HG03457 (cell line): ENCODE data around the gene RICTOR.
"Not testable (repeated sequence)": the region's sequence is repeated elsewhere in the genome, so short reads cannot be mapped to it uniquely, and the experiment has no call there.

Experiments used
- ATAC-seq: cut with Tn5 transposase; IDR thresholded peaks from one replicate; pipeline ENCODE4 v1.9.1; 2021; ENCODE audit warnings: moderate number of reproducible peaks; ENCODE audit not compliant: unreplicated experiment

RICTOR gene

DNA sequence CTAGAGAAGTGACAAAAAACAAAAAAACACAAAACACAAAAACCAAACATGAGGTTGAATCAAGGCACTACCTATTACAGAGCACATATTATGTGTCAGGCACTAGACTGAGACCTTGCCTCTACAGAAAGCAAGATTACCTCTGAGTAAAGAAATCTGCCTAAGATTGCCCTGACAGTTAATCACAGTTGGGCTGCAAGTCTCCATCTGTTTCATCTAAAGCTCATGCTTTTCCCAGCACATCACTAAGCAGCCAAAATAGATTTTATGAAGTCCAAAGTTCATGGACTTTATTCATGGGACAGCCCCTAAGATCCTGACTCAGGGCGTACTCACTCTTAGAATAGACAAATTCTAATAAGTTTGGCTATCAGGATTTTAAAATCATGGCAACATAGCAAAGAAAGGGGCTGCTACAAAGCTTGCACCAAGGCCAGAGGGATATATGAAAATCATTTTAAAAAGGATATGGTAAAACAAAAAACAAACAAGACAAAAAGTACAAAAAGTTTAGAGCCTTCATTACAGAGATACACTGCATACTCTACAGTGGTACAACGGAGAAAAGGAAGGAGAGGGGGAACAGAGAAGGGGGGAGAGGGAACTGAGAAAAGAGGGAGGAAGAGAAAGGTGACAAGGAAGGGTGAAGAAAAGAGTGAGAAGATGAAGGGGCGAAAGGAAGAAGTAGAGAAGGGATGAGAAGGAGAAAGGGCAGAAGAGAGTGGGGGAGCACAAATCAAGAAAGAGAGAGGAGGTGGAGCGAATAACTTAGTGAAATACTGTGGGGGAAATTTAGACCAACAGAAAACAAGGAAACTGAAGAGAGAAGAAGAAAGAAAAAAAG lies 58.2 kb downstream of the RICTOR start:
- ATAC-seq = no peak

DNA sequence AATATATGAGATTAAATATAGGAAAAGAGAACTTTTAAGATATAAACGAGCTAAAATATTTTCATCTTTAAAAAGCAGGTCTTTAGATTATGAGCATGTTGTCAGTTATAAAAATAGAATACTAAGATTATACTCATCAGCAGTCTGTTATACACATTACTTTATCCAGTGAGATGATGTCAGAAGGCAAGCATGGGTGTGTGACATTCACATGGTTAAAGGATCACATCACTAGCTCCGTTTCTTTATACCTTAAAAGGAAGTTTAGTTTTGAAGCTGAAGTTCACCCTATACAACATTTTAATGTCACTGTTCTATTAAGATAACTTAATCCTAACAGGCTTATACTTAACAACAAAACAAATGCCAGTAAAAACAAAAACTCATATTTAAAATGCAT lies 59.6 kb downstream of the RICTOR start:
- no peak for ATAC-seq

DNA sequence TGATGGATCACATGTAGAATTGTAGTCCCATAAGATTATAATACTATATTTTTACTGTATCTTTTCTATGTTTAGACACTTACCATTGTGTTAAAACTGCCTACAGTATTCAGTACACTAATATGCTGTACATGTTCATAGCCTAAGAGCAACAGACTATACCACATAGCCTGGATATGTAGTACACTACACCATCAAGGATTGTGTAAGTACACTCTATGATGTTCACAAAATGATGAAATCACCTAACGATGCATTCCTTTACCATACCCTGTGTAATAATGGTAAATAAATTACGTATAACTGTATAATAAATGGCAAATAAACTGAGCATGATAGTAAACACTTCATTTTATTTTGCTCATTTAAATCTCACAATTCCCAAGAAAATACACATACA lies 60.3 kb downstream of the RICTOR start:
- no peak for ATAC-seq

DNA sequence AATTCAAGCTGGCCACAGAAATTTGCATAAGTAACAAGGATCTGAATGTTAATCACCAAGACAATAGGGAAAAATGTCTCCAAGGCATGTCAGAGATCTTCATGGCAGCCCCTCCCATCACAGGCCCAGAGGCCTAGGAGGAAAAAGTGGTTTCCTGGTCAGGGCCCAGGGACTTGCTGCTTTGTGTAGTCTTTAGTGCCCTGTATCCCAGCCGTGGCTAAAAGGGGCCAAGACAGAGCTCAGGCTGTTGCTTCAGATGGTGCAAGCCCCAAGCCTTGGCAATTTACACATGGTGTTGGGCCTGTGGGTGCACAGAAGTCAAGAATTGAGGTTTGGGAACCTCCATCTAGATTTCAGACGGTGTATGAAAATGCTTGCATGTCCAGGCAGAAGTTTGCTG lies 63.2 kb downstream of the RICTOR start:
- not testable (repeated sequence) for ATAC-seq

DNA sequence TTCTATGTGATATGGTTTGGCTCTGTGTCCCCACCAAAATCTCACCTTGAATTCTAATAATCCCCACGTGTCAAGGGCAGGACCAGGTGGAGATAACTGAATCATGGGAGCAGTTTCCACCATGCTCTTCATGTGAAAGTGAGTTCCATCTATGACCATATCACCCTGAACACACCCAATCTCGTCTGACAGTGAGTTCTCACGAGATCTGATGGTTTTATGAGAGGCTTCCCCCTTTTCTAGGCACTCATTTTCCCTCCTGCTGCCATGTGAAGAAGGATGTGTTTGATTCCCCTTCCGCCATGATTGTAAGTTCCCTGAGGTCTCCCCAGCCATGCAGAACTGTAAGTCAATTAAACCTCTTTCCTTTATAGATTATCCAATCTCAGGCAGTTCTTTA lies 64.2 kb downstream of the RICTOR start:
- no peak for ATAC-seq

DNA sequence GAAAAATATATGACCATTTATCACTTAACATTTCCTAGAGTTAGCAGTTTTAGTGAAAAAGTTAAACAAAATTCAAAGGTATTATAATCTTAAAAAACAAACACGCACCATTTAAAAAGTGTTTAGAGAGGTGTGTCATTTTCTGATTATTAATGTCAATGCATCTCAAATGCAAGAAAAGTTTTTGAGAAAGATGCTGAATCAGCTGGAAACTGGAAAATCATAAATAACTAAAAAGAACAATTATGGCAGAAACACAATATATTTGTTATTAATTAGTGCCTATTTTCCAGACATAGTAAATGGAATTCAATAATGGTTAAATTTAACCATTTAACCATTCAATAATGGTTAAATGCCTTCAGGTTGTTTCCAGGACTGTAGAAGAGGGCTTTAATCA lies 64.9 kb downstream of the RICTOR start:
- ATAC-seq = no peak

DNA sequence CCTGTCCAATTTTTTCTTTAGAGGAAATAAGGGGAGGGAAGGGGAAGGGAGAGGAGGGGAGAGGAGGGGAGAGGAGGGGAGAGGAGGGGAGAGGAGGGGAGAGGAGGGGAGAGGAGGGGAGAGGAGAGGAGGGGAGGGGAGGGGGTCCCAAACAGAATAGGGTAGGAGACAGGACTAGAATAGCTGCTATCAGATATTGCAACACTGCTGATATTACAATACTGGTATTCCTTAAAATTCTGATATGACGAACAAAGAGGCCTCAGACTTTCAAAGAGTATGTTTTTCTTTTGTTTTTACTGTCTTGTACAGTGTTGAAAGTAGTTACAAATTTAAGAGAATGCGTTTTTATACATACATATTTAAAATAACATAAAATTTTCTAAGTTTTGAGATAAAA lies 67.5 kb downstream of the RICTOR start:
- no peak for ATAC-seq

DNA sequence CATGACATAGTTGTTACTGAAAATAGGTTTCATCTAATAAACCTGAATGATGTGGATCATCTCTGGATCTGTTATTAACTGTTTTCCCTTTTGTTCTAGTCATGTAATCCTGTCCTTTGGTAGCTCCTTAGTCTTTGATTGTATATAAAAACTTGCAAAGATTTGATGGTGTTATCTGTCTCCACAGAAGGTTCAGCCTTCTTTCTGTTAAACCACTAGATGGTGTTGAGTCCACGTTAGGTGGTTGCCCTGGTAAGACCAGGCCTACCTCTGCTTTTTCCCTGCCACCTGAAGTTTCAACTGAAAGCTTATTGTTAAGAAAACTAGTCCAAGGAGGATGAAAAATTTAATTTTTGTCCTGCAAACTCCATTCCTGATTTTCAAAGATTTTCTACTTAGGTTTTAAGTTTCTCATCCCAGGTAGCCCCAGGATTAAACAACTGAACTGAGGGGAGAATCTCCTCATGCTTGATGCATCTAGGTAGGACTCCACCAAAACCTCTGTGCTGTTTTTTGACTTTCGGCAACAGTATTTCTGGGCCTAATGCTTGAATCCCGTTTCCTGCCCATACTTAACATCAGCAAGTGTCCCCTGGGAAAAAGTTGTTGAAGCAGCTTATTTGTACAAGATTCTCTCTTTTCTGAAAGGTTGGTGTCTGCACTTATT lies 68.5 kb downstream of the RICTOR start:
- ATAC-seq = no peak

DNA sequence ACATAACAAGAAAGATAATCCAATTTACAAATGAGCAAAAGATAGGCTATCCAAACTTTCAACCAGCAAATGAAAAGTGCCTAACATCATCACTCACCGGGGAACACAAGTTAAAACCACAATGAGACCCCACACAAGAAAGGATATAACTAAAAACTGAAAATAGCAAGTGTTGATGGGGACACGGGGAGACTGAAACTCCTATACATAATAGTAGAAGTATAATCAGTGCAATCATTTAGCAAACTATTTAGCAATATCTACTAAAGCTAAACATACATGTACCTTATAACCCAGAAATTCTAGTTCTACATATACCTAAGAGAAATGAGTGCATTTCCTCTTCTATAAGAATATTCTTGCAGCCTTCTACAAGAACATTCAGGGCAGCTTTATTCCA lies 72.5 kb downstream of the RICTOR start:
- ATAC-seq = no peak

DNA sequence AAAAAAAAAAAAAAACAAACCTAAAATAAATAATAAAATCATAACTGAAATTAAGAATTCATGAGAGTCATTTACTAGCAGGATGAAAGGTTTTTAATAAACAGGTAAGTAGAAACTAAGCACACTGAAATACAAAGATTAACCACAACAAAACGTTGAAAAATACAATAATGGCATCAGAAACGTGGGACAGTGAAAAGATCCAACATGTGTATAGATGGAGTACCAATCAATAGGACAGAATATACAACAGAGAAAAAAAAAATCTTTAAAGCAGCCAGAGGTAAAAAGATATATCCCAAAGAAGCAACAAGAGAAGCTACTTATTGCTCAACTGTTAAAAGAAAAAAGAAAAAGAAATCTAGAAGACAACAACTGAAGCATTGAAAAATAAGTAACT lies 75.2 kb downstream of the RICTOR start:
- ATAC-seq = no peak

DNA sequence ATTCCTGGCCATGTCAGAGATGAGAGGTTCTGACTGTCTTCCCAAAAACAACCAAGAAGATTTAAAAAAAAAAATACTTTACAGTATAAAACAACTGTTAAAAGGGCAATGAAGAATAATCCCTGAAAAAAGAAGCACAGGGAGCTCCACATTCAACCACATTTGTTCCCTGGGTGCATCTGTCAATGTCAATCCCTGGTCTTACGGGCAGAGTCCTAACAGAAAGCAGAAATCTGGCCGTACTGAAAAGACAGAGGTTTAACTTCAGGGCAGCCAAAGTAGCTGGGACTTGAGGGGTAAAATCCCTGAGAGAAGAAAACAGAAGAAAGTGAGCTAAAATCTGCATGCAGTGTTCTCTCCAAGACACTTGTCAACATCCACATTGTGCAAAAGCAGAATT lies 76.6 kb downstream of the RICTOR start:
- no peak for ATAC-seq

DNA sequence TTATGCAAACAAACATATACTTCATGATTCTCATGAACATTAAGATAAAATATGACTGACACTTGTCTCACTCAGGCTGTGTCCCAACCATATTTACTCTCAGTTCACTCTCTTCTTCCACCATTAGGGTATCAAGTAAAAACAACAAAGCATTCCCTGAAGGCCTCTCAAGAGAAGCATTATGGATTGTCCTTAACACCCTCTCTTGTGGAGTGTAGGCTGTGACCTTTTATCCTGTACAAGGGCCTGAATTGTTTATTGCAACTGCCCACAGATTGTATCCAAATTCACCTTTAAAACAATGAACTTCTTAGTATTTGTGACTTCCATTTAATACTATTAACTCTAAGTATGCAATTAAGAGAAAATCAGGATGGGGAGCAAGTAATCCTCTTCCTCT lies 78.1 kb downstream of the RICTOR start:
- ATAC-seq = no peak

DNA sequence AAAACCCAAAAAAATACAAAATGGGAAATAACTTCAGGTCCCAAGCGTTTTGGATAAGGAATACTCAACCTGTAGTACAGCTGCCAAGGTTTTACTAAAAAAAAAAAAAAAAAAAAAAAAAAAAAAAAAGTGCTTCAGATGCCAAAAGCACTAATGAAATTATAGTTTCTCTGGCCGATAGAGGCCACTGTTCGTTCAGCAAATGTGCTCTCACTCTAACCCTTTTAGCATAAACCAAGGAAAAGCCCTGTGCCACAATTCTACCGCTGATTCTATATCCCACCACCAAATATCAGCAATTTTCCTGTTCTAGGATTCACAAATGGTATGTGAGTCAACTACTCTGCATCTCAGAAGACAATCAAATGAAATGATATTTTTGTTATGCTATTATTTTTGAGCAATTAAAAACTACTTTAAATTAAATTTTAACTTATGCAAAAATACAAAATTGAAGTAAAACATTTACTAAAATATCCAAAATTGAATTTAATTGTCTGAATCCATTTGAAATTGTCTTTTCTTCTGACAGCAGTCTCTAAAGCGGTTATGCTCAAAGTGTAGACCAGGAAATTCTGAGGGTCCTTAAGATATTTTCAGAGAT lies 79.8 kb downstream of the RICTOR start:
- no peak for ATAC-seq

DNA sequence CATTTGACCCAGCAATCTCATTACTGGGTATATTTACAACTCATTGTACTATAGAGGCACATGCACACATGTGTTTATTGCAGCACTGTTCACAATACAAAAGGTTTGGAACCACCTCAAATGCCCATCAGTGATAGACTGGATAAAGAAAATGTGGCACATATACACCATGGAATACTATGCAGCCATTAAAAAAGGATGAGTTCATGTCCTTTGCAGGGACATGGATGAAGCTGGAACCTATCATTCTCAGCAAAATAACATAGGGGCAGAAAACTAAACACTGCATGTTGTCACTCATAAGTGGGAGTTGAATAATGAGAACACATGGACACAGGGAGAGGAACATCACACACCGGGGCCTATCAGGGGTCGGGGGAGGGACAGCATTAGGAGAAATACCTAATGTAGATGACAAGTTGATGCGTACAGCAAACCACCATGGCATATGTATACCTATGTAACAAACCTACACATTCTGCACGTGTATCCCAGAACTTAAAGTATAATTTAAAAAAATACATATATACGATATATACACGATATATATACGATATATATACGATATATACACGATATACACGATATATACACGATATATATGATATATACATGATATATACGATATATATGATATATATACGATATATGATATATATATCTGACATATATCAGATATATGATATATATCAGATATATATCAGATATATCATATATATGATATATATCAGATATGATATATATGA lies 84.1 kb downstream of the RICTOR start:
- not testable (repeated sequence) for ATAC-seq

DNA sequence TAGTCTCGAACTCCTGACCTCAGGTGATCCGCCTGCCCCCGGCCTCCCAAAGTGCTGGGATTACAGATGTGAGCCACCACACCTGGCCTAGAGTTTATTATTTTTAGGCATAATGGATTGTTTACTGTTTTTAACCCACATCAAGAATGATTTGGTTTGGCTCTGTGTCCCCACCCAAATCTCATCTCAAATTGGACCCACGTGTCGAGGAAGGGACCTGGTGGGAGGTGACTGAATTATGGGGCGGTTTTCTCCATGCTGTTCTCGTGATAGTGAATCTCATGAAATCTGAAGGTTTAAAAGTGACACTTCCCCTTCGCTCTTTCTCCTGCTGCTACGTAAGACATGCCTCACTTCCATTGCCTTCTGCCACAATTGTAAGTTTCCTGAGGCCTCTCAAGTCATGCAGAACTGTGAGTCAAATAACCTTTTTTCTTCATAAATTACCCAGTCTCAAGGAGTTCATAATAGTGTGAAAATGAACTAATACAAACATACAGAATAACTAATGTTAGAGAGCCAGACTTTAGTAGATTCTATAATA lies 88.2 kb downstream of the RICTOR start:
- ATAC-seq = no peak

DNA sequence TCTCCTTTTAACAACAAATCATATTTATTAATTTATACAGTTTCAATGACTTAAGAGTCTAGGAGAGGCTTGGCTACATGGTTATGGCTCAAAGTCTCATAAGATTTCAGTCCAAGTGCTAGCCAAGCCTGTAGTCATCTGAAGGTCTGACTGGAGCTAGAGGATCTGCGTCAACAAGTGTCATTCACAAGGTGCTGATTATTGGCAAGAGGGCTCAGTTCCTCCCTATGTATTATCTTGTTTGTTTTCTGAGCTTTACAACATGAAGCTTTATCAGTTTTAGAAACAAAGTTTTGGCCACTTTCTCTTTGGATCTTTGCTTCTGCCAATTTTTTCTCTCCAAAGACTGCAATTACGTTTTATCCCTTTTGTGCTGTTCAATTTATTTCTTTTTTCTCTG lies 94.7 kb downstream of the RICTOR start:
- ATAC-seq = no peak

DNA sequence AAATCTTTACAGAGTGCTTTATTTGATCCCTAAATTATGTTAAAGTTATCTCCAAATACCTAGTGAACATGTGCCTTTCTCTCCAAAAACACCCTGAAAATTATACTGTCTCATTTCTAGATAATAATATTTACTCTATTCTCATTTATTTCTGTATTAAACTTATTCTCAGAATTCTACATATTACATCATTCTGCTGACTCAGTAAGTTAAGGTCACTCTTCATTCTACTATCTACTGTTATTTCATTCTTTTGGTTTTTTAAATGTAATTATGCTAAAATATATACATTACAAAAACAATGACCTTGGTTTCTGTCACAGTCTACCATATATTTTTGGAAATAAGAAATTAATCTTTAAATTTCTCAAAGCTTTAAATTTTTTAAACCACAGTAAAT lies 96.2 kb downstream of the RICTOR start:
- no peak for ATAC-seq

DNA sequence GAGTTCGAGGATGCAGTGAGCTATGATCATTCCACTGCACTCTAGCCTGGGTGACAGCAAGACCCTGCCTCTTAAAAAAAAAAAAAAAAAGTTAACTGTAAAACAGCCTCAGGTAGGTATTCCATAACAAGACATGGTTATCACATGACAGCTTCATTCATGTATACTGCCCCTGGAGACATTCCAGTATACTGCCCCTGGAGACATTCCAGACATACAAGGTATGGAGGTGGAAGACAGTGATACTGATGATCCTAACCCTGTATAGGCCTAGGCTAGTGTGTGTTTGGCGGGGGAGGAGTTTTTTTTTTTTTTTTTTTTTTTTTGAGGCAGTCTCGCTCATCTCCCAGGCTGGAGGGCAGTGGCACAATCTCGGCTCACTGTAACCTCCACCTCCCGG lies 105.5 kb downstream of the RICTOR start:
- no peak for ATAC-seq

DNA sequence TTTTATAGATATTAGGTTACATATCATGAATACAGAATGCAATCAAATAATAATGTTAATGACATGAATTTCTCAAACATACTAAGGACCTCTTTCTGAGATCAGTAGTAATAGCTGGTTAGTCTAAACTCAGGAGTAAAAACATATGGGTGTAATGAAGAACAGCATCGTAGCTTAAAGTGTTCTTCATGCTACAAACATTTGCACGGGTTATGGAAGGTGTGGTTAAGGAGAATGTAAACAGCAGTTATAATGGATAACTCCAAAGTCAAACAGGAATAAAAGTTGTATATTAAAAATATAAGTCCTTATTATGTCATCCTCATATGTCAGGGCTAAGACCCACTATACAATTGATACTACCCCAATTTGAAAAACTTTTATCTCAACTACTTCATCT lies 112.5 kb downstream of the RICTOR start:
- ATAC-seq = no peak

DNA sequence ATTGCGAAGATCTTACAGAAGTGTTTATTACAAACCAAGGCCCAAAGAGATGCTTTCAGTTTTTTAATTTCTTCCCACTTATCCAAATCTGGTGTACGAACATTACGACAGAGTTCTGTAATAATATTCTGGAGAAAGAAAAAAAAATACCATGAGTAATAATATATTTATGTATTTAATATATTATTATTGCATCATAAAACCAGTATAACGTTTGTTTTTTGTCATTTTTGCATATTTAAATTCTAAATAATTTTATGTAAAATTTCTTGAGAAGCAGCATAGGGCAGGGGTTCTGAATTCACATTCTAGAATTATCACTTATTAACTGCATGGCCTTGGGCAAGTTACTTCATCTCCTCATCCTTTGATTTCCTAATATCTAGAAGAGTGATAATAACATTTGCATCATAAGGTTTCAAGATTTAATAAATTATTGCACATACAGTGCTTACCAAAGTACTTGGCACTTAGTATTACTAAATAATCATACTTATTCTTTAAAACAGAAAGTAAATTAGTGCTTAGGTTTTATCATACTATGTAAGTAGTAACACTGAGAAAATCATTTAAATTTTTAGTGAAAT lies 120.7 kb downstream of the RICTOR start:
- ATAC-seq = no peak

DNA sequence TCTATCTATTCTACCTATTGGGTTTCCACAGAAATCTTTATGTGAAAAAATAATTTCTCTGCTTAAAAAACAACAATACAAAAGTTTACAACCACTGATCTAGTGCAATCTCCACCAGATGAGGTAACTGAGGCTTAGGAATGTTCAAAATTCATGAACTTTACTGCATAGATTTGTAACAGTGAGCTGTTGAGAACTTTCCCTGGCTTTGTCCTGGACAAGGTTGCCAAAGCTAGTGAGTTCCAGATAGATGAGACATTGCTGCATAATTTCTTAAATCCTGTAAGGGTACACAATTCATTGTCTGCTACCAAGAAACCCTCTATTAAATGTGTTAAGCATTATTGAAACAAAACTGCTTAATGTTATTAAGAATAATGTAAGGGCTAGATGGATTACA lies 125.7 kb downstream of the RICTOR start:
- no peak for ATAC-seq
